IMR-90 (cell line): ENCODE measurements around the gene MCM5. TPM values are rescaled to one million over a fixed set of nuclear protein-coding genes. Genes with fewer than 3 reads are reported as not detected.

Experiments used
- ATAC-seq: fragments of 200-7000 bp; cut with Tn5 transposase; 2 replicates; pipeline ENCODE4 v1.9.1; 2020; ENCODE audit warnings: low read depth, mild to moderate bottlenecking, moderate library complexity
- BruUV-seq: library from RNA; stranded (reverse); fragments of 400-500 nt; replicated peaks from 2 replicates; lab custom pipeline; 2021; lab: Mats Ljungman, UMichigan
- CTCF ChIA-PET: fragments of 300-600 bp; formaldehyde crosslinking; extraction: SDS; loops from one replicate; lab custom pipeline; 2021; ENCODE audit warnings: antibody characterized with exemption; lab: Yijun Ruan, JAX
- POLR2A ChIA-PET: fragments of 300-600 bp; sonication (Branson Sonifier 250); formaldehyde crosslinking; loops from one replicate; lab custom pipeline; 2022; ENCODE audit warnings: antibody characterized with exemption; ENCODE audit not compliant: unreplicated experiment; lab: Charles Lee
- DNase-seq: peaks from one replicate; pipeline ENCODE4 v3.0.0; 2013
- H2AFZ ChIP-seq: replicated peaks from 2 replicates; pipeline ENCODE3; 2013; ENCODE audit warnings: low read length, mild to moderate bottlenecking; ENCODE audit not compliant: poor library complexity
- H2AK5ac ChIP-seq: 2 replicates; pipeline ENCODE4 v1.6.1; 2013; ENCODE audit warnings: low read depth, low read length, inconsistent platforms
- H2AK9ac ChIP-seq: replicated peaks from 2 replicates; pipeline ENCODE3; 2013; ENCODE audit warnings: mild to moderate bottlenecking, low read depth, low read length, moderate library complexity; ENCODE audit not compliant: poor library complexity
- H2BK120ac ChIP-seq: 2 replicates; pipeline ENCODE4 v1.6.1; 2013; ENCODE audit warnings: low read depth, low read length, inconsistent platforms
- H2BK15ac ChIP-seq: 3 replicates; pipeline ENCODE4 v1.6.1; 2013; ENCODE audit warnings: low read depth, low read length, inconsistent platforms
- H2BK20ac ChIP-seq: 2 replicates; pipeline ENCODE4 v1.6.1; 2013; ENCODE audit warnings: low read depth, mild to moderate bottlenecking, inconsistent platforms, low read length, moderate library complexity
- H2BK5ac ChIP-seq: 2 replicates; pipeline ENCODE4 v1.6.1; 2013; ENCODE audit warnings: mild to moderate bottlenecking, low read depth, low read length, inconsistent platforms; ENCODE audit not compliant: poor library complexity, severe bottlenecking
- H3K14ac ChIP-seq: replicated peaks from 2 replicates; pipeline ENCODE4 v1.6.1; 2013; ENCODE audit warnings: low read depth, low read length, inconsistent platforms
- H3K18ac ChIP-seq: 2 replicates; pipeline ENCODE4 v1.6.1; 2013; ENCODE audit warnings: low read depth, low read length, control low read depth
- H3K23ac ChIP-seq: 2 replicates; pipeline ENCODE4 v1.6.1; 2013; ENCODE audit warnings: low read depth, low read length, inconsistent platforms
- H3K27ac ChIP-seq: 2 replicates; pipeline ENCODE4 v1.5.1; 2013; ENCODE audit warnings: mild to moderate bottlenecking, control low read depth, low read length; ENCODE audit not compliant: insufficient read depth
- H3K27me3 ChIP-seq: 2 replicates; pipeline ENCODE4 v1.6.1; 2013; ENCODE audit warnings: low read length; ENCODE audit not compliant: control insufficient read depth, insufficient read depth
- H3K36me3 ChIP-seq: 2 replicates; pipeline ENCODE4 v1.6.1; 2013; ENCODE audit warnings: low read length, mixed read lengths; ENCODE audit not compliant: control insufficient read depth, insufficient read depth
- H3K4ac ChIP-seq: 2 replicates; pipeline ENCODE4 v1.6.1; 2013; ENCODE audit warnings: low read depth, low read length, inconsistent platforms
- H3K4me1 ChIP-seq: 2 replicates; pipeline ENCODE4 v1.6.1; 2013; ENCODE audit warnings: low read length, mixed read lengths; ENCODE audit not compliant: control insufficient read depth, insufficient read depth
- H3K4me2 ChIP-seq: 2 replicates; pipeline ENCODE4 v1.6.1; 2013; ENCODE audit warnings: low read depth, mild to moderate bottlenecking, control low read depth, low read length, moderate library complexity
- H3K4me3 ChIP-seq: 2 replicates; pipeline ENCODE4 v1.5.1; 2013; ENCODE audit warnings: low read depth, mild to moderate bottlenecking, control low read depth, low read length, moderate library complexity; ENCODE audit not compliant: insufficient read depth
- H3K56ac ChIP-seq: 2 replicates; pipeline ENCODE4 v1.6.1; 2013; ENCODE audit warnings: low read length, inconsistent platforms; ENCODE audit not compliant: insufficient read depth; ENCODE audit errors: extremely low read depth
- H3K79me1 ChIP-seq, 2 experiments: 2 replicates each; pipeline ENCODE4 v1.6.1; 2013; ENCODE audit warnings: low read length in 2 of 2, inconsistent platforms in 1 of 2, low read depth in 1 of 2
- H3K9ac ChIP-seq: 2 replicates; pipeline ENCODE4 v1.6.1; 2013; ENCODE audit warnings: low read depth, low read length, control low read depth
- H3K9me1 ChIP-seq: 2 replicates; pipeline ENCODE4 v1.6.1; 2013; ENCODE audit warnings: low read length, inconsistent platforms; ENCODE audit not compliant: insufficient read depth
- H3K9me3 ChIP-seq: 2 replicates; pipeline ENCODE4 v1.6.1; 2013; ENCODE audit warnings: low read length; ENCODE audit not compliant: control insufficient read depth, insufficient read depth
- H4K20me1 ChIP-seq: 2 replicates; pipeline ENCODE4 v1.6.1; 2013; ENCODE audit warnings: low read length, inconsistent platforms; ENCODE audit not compliant: insufficient read depth
- H4K5ac ChIP-seq: 2 replicates; pipeline ENCODE4 v1.6.1; 2013; ENCODE audit warnings: mild to moderate bottlenecking, low read depth, low read length, control low read depth
- H4K8ac ChIP-seq, 2 experiments: 2 replicates each; pipeline ENCODE4 v1.6.1; 2013; ENCODE audit warnings: low read depth in 2 of 2, low read length in 2 of 2, control low read depth in 1 of 2, inconsistent platforms in 1 of 2
- H4K91ac ChIP-seq: 2 replicates; pipeline ENCODE4 v1.6.1; 2013; ENCODE audit warnings: low read depth, low read length, inconsistent platforms; ENCODE audit not compliant: insufficient read depth
- BHLHE40 ChIP-seq: fragments of 150-350 bp; IDR thresholded peaks from 2 replicates; pipeline ENCODE4 v1.6.1; 2016; ENCODE audit warnings: mild to moderate bottlenecking, low read depth, low read length
- CEBPB ChIP-seq: IDR thresholded peaks from 2 replicates; pipeline ENCODE4 v1.6.1; 2012; ENCODE audit warnings: low read depth, low read length, improper control_type of control experiment
- CHD1 ChIP-seq: IDR thresholded peaks from 2 replicates; pipeline ENCODE4 v1.6.1; 2012; ENCODE audit warnings: low read depth, low read length, improper control_type of control experiment
- CTCF ChIP-seq: conservative IDR thresholded peaks from 2 replicates; pipeline ENCODE4 v1.5.1; 2012; ENCODE audit warnings: mild to moderate bottlenecking, low read depth, low read length, improper control_type of control experiment
- ELK1 ChIP-seq: fragments of 150-350 bp; IDR thresholded peaks from 2 replicates; pipeline ENCODE4 v1.6.1; 2016; ENCODE audit warnings: low read depth, mild to moderate bottlenecking, low read length, moderate library complexity, borderline replicate concordance
- FOS ChIP-seq: fragments of 150-350 bp; IDR thresholded peaks from 2 replicates; pipeline ENCODE4 v1.6.1; 2016; ENCODE audit warnings: low read depth, low read length
- MXI1 ChIP-seq: IDR thresholded peaks from 2 replicates; pipeline ENCODE4 v1.6.1; 2012; ENCODE audit warnings: low read depth, mild to moderate bottlenecking, low read length, moderate library complexity, borderline replicate concordance
- NFE2L2 ChIP-seq: fragments of 150-350 bp; IDR thresholded peaks from 2 replicates; pipeline ENCODE4 v1.6.1; 2016; ENCODE audit warnings: low read depth, mild to moderate bottlenecking, low read length
- POLR2A ChIP-seq: IDR thresholded peaks from 2 replicates; pipeline ENCODE4 v1.6.1; 2012; ENCODE audit warnings: mild to moderate bottlenecking, low read depth, low read length
- RAD21 ChIP-seq: IDR thresholded peaks from 2 replicates; pipeline ENCODE4 v1.6.1; 2012; ENCODE audit warnings: low read length, improper control_type of control experiment
- RCOR1 ChIP-seq: IDR thresholded peaks from 2 replicates; pipeline ENCODE4 v1.6.1; 2012; ENCODE audit warnings: mild to moderate bottlenecking, low read length, improper control_type of control experiment; ENCODE audit not compliant: insufficient replicate concordance
- RFX5 ChIP-seq: IDR thresholded peaks from 2 replicates; pipeline ENCODE4 v1.8.0; 2012; ENCODE audit warnings: low read depth, mild to moderate bottlenecking, low read length, moderate library complexity
- SMC3 ChIP-seq: fragments of 150-350 bp; IDR thresholded peaks from 2 replicates; pipeline ENCODE4 v1.6.1; 2016; ENCODE audit warnings: low read depth, mild to moderate bottlenecking, antibody characterized with exemption, low read length, moderate library complexity
- USF2 ChIP-seq: fragments of 150-350 bp; IDR thresholded peaks from 2 replicates; pipeline ENCODE4 v1.6.1; 2017; ENCODE audit warnings: mild to moderate bottlenecking, antibody characterized with exemption, low read length, low read depth
- WGBS, 2 experiments: methylation state at CpG; one replicate each; pipeline versions ENCODE4 v1.1.5 to v1.1.7; 2013; ENCODE audit warnings: missing lambda C conversion rate in 2 of 2; ENCODE audit not compliant: insufficient read length in 1 of 2; ENCODE audit errors: extremely low coverage in 2 of 2; 5-methylcytosine and 5-hydroxymethylcytosine counted together
- dilution Hi-C: fragments of 300-500 bp; cut with HindIII; formaldehyde crosslinking; loops from one replicate; pipeline ENCODE4 v1.14.3; 2018; ENCODE audit warnings: low sequenced_read_pairs; ENCODE audit not compliant: unreplicated experiment
- in situ Hi-C: fragments of 300-500 bp; cut with MboI; formaldehyde crosslinking; loops from 3 replicates; pipeline ENCODE4 v1.14.3; 2019; ENCODE audit warnings: low sequenced_read_pairs, inconsistent platforms, mixed read lengths
- intact Hi-C: fragments of 100-400 bp; cut with micrococcal nuclease; formaldehyde crosslinking; loops from 2 replicates; pipeline ENCODE4 v1.10.0; 2022
- polyA plus RNA-seq, 3 experiments: library from polyadenylated mRNA; depleted of rRNA; stranded (reverse); fragments of >200 nt; gene quantifications; 2 replicates each; pipeline ENCODE4 v1.2.3, GENCODE V29; 2012; ENCODE audit warnings: low replicate concordance in 1 of 3
- total RNA-seq: library from RNA; depleted of rRNA; stranded (reverse); fragments of >200 nt; gene quantifications from 2 replicates; pipeline ENCODE4 v1.2.3, GENCODE V29; 2012

The MCM5 gene
- total and polyA plus RNA-seq, 2 of the 4 experiments (the other 2 are of a cell fraction), result 43.0 to 58.6 TPM

- H2BK15ac ChIP-seq, result no peak overlapping the region; the same call in 2 of the 3 replicates
- no peak overlapping the region for H3K4me2 ChIP-seq
- peak overlapping the region; percentile 63 for H2AFZ ChIP-seq
- H3K79me1 ChIP-seq, result peaks cover 0 to 12% of the 10 kb centered on the region in 2 experiments; a peak in 1 of 4 replicates
- H3K36me3 ChIP-seq, result no peaks in the 10 kb centered on the region
- no peak overlapping the region for H3K4me3 ChIP-seq
- H4K5ac ChIP-seq, result no peak overlapping the region
- H3K4ac ChIP-seq, result peak overlapping the region; percentile 15; the same call in 1 of the 2 replicates
- WGBS, 2 experiments, result 62% methylated on average over 5 of the region's 11 CpGs; no CpG with 5 or more reads in 1 of the 2 experiments
- no TSS peak for BruUV-seq
- no peak overlapping the region for H3K18ac ChIP-seq
- H4K91ac ChIP-seq, result 0 out of 2 replicates have a peak overlapping the region, but pooled peaks have one; percentile 22
- POLR2A ChIA-PET, result interaction anchor here (0.6 kb wide), 1 partner anchor 105 kb away, joined by 3 read pairs; no protein-coding TSS in a partner anchor
- dilution Hi-C loops, result no loop called here
- peak overlapping the region; percentile 33; the same call in 1 of the 2 replicates for H2BK120ac ChIP-seq
- H3K27me3 ChIP-seq, result no peaks in the 10 kb centered on the region
- no peaks in the 10 kb centered on the region for H4K20me1 ChIP-seq
- in situ Hi-C loops, result no loop called here
- H3K14ac ChIP-seq, result no peak overlapping the region
- CTCF ChIA-PET, result no interaction called here
- peaks cover 21% of the 10 kb centered on the region for H3K4me1 ChIP-seq
- ATAC-seq, result no peak
- H4K8ac ChIP-seq, result no peak overlapping the region
- no peak overlapping the region for H3K23ac ChIP-seq
- no peak overlapping the region for H3K56ac ChIP-seq
- H3K9ac ChIP-seq, result no peak overlapping the region
- 0 out of 2 replicates have a peak overlapping the region, but pooled peaks have one; percentile 8 for H2BK20ac ChIP-seq
- peak overlapping the region; percentile 63 for H2AK9ac ChIP-seq
- no peak for DNase-seq
- H2BK5ac ChIP-seq, result no peak overlapping the region
- no peak overlapping the region for H3K27ac ChIP-seq
- peaks cover 18% of the 10 kb centered on the region for H3K9me1 ChIP-seq
- H2AK5ac ChIP-seq, result no peak overlapping the region
- no peaks in the 10 kb centered on the region for H3K9me3 ChIP-seq
- intact Hi-C loops, result no loop called here
- TF ChIP-seq RAD21 (no peak), SMC3 (no peak), ELK1 (no peak), NFE2L2 (no peak), CHD1 (no peak), FOS (no peak), USF2 (no peak), RCOR1 (no peak), POLR2A (no peak), CTCF (no peak), RFX5 (no peak), CEBPB (no peak), MXI1 (no peak), BHLHE40 (no peak)
Observed at GRCh38 chr22:35443790-35444684, 44.1 kb downstream of the MCM5 start.
